Measurements from ENCODE around the gene CNDP2.
A peak's percentile ranks its signal among the peaks of the same experiment; 100 is the strongest.

Gene CNDP2

GRCh38 chr18:74546751-74547530, 50.8 kb downstream of the CNDP2 start:
- no peak overlapping the region for H2BK120ac ChIP-seq (ENCODE audit: low read depth, low read length)
- no peak overlapping the region for H2BK15ac ChIP-seq (replicated peaks; ENCODE audit: low read depth)
- no peak overlapping the region for H3K4me3 ChIP-seq (ENCODE audit: low read length)
- H3K27me3 ChIP-seq (ENCODE audit: insufficient read depth, low read length, poor library complexity) = no peaks in the 10 kb centered on the region
- H4K8ac ChIP-seq (ENCODE audit: low read depth, low read length) = no peak overlapping the region
- no peak overlapping the region for H3K4ac ChIP-seq (ENCODE audit: low read depth, low read length)
- no peak overlapping the region for H3K23ac ChIP-seq (ENCODE audit: low read length)
- no peak for DNase-seq
- H3K56ac ChIP-seq (ENCODE audit: low read length) = no peak overlapping the region
- H3K27ac ChIP-seq (ENCODE audit: low read depth, low read length) = no peak overlapping the region
- H3K4me1 ChIP-seq (ENCODE audit: control insufficient read depth, low read depth, low read length) = no peaks in the 10 kb centered on the region
- H3K79me2 ChIP-seq (ENCODE audit: control insufficient read depth, insufficient read depth, low read length) = no peaks in the 10 kb centered on the region
- no peaks in the 10 kb centered on the region for H3K79me1 ChIP-seq (ENCODE audit: low read length)
- no peak overlapping the region for H3K9ac ChIP-seq (ENCODE audit: low read length)
- H3K18ac ChIP-seq (ENCODE audit: low read length) = no peak overlapping the region
- H3K4me2 ChIP-seq (ENCODE audit: low read length) = no peak overlapping the region
- no peaks in the 10 kb centered on the region for H3K36me3 ChIP-seq (ENCODE audit: control insufficient read depth, insufficient read depth, low read length)
- H2AK5ac ChIP-seq (ENCODE audit: low read length) = no peak overlapping the region
- whole genome bisulfite sequencing (ENCODE audit: extremely low coverage, insufficient coverage, low lambda C conversion rate) = no CpG with 5 or more reads among the region's 9 CpGs
- H2BK5ac ChIP-seq (ENCODE audit: low read length) = no peak overlapping the region
- no peak overlapping the region for H4K5ac ChIP-seq (ENCODE audit: low read length)

DNA sequence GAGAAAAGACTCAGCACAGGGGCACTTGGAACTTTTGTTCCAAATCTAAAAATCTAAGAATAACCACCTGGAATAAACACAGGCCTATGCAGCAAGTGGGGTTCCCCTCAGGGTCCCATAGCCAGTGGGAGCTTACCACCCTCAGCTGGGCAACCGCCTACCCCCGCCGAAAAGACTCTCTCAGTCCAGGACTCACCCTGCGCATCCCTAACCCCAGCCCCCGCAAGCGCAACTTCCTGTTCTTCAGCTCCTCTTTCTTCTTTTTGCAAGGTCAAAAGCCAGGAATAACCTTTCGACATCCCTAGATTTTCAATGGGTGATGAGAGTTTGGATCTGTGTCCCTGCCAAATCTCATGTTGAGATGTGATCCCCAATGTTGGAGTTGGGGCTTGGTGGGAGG, 51.7 kb downstream of the CNDP2 start:
- H4K8ac ChIP-seq (ENCODE audit: low read depth, low read length) = no peak overlapping the region
- H2BK5ac ChIP-seq (ENCODE audit: low read length) = no peak overlapping the region
- no peak overlapping the region for H2AK5ac ChIP-seq (ENCODE audit: low read length)
- H3K4ac ChIP-seq (ENCODE audit: low read depth, low read length) = no peak overlapping the region
- H3K79me1 ChIP-seq (ENCODE audit: low read length) = no peaks in the 10 kb centered on the region
- no peak for DNase-seq
- H3K4me1 ChIP-seq (ENCODE audit: control insufficient read depth, low read depth, low read length) = no peaks in the 10 kb centered on the region
- WGBS (ENCODE audit: extremely low coverage, insufficient coverage, low lambda C conversion rate) = no CpG with 5 or more reads among the region's 7 CpGs
- no peak overlapping the region for H2BK120ac ChIP-seq (ENCODE audit: low read depth, low read length)
- H2BK15ac ChIP-seq (replicated peaks; ENCODE audit: low read depth) = no peak overlapping the region
- H3K4me3 ChIP-seq (ENCODE audit: low read length) = no peak overlapping the region
- H3K9ac ChIP-seq (ENCODE audit: low read length) = no peak overlapping the region
- no peaks in the 10 kb centered on the region for H3K27me3 ChIP-seq (ENCODE audit: insufficient read depth, low read length, poor library complexity)
- H3K4me2 ChIP-seq (ENCODE audit: low read length) = no peak overlapping the region
- no peaks in the 10 kb centered on the region for H3K36me3 ChIP-seq (ENCODE audit: control insufficient read depth, insufficient read depth, low read length)
- no peak overlapping the region for H3K56ac ChIP-seq (ENCODE audit: low read length)
- no peak overlapping the region for H3K27ac ChIP-seq (ENCODE audit: low read depth, low read length)
- H3K23ac ChIP-seq (ENCODE audit: low read length) = no peak overlapping the region
- no peaks in the 10 kb centered on the region for H3K79me2 ChIP-seq (ENCODE audit: control insufficient read depth, insufficient read depth, low read length)
- no peak overlapping the region for H3K18ac ChIP-seq (ENCODE audit: low read length)
- H4K5ac ChIP-seq (ENCODE audit: low read length) = no peak overlapping the region

DNA sequence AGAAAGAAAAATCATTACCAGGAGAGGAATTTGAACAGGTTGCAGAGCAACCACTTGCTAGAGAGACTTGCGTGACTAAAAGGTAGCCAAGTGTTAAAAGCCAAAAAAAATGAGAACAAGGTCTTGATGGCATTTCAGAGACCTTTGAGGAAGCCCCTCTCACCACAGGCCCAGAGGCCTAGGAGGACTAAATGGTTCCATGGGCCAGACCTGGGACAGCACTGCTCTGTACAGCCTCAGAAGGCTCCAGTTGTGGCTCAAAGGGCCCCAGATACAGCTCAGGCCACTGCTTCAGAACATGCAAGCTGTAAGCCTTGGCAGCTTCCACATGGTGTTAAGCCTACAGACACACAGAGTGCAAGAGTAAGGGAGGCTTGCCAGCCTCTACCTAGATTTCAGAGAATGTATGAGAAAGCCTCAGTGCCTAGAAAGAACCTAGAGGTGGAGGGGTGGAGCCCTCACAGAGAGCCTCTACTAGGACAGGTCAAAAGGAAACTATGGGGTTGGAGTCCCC, 53.5 kb downstream of the CNDP2 start:
- Histone ChIP-seq H4K5ac (ENCODE audit: low read length) (no peak overlapping the region), H2BK15ac (replicated peaks; ENCODE audit: low read depth) (no peak overlapping the region), H3K79me1 (ENCODE audit: low read length) (no peaks in the 10 kb centered on the region), H2AK5ac (ENCODE audit: low read length) (no peak overlapping the region), H3K79me2 (ENCODE audit: control insufficient read depth, insufficient read depth, low read length) (no peaks in the 10 kb centered on the region), H3K9ac (ENCODE audit: low read length) (no peak overlapping the region), H3K4ac (ENCODE audit: low read depth, low read length) (no peak overlapping the region), H3K27ac (ENCODE audit: low read depth, low read length) (no peak overlapping the region), H3K4me2 (ENCODE audit: low read length) (no peak overlapping the region), H3K4me3 (ENCODE audit: low read length) (no peak overlapping the region), H2BK5ac (ENCODE audit: low read length) (no peak overlapping the region), H4K8ac (ENCODE audit: low read depth, low read length) (no peak overlapping the region), H3K56ac (ENCODE audit: low read length) (no peak overlapping the region), H2BK120ac (ENCODE audit: low read depth, low read length) (no peak overlapping the region), H3K23ac (ENCODE audit: low read length) (no peak overlapping the region), H3K18ac (ENCODE audit: low read length) (no peak overlapping the region), H3K27me3 (ENCODE audit: insufficient read depth, low read length, poor library complexity) (no peaks in the 10 kb centered on the region), H3K4me1 (ENCODE audit: control insufficient read depth, low read depth, low read length) (no peaks in the 10 kb centered on the region), H3K36me3 (ENCODE audit: control insufficient read depth, insufficient read depth, low read length) (no peaks in the 10 kb centered on the region)
- WGBS (ENCODE audit: extremely low coverage, insufficient coverage, low lambda C conversion rate) = no CpG with 5 or more reads among the region's 1 CpG
- DNase-seq = peak; percentile 35

GRCh38 chr18:74550886-74551285, 54.7 kb downstream of the CNDP2 start:
- Histone ChIP-seq H3K79me2 (ENCODE audit: control insufficient read depth, insufficient read depth, low read length) (no peaks in the 10 kb centered on the region), H3K4me2 (ENCODE audit: low read length) (no peak overlapping the region), H4K8ac (ENCODE audit: low read depth, low read length) (no peak overlapping the region), H2AK5ac (ENCODE audit: low read length) (no peak overlapping the region), H4K5ac (ENCODE audit: low read length) (no peak overlapping the region), H3K4ac (ENCODE audit: low read depth, low read length) (no peak overlapping the region), H2BK5ac (ENCODE audit: low read length) (no peak overlapping the region), H3K9ac (ENCODE audit: low read length) (no peak overlapping the region), H3K4me3 (ENCODE audit: low read length) (no peak overlapping the region), H3K27ac (ENCODE audit: low read depth, low read length) (no peak overlapping the region), H3K4me1 (ENCODE audit: control insufficient read depth, low read depth, low read length) (no peaks in the 10 kb centered on the region), H3K56ac (ENCODE audit: low read length) (no peak overlapping the region), H3K79me1 (ENCODE audit: low read length) (no peaks in the 10 kb centered on the region), H2BK120ac (ENCODE audit: low read depth, low read length) (no peak overlapping the region), H2BK15ac (replicated peaks; ENCODE audit: low read depth) (no peak overlapping the region), H3K18ac (ENCODE audit: low read length) (no peak overlapping the region), H3K36me3 (ENCODE audit: control insufficient read depth, insufficient read depth, low read length) (no peaks in the 10 kb centered on the region), H3K23ac (ENCODE audit: low read length) (no peak overlapping the region), H3K27me3 (ENCODE audit: insufficient read depth, low read length, poor library complexity) (no peaks in the 10 kb centered on the region)
- WGBS (ENCODE audit: extremely low coverage, insufficient coverage, low lambda C conversion rate) = no CpG with 5 or more reads among the region's 6 CpGs
- no peak for DNase-seq

GRCh38 chr18:74551452-74551851, 55.3 kb downstream of the CNDP2 start:
- H2BK120ac ChIP-seq (ENCODE audit: low read depth, low read length) = no peak overlapping the region
- H3K4ac ChIP-seq (ENCODE audit: low read depth, low read length) = no peak overlapping the region
- H3K18ac ChIP-seq (ENCODE audit: low read length) = no peak overlapping the region
- no peak overlapping the region for H3K4me2 ChIP-seq (ENCODE audit: low read length)
- H2AK5ac ChIP-seq (ENCODE audit: low read length) = no peak overlapping the region
- no peak overlapping the region for H4K8ac ChIP-seq (ENCODE audit: low read depth, low read length)
- H3K56ac ChIP-seq (ENCODE audit: low read length) = no peak overlapping the region
- no peak overlapping the region for H3K4me3 ChIP-seq (ENCODE audit: low read length)
- H2BK5ac ChIP-seq (ENCODE audit: low read length) = no peak overlapping the region
- no peaks in the 10 kb centered on the region for H3K79me1 ChIP-seq (ENCODE audit: low read length)
- WGBS (ENCODE audit: extremely low coverage, insufficient coverage, low lambda C conversion rate) = no CpG with 5 or more reads among the region's 3 CpGs
- H2BK15ac ChIP-seq (replicated peaks; ENCODE audit: low read depth) = no peak overlapping the region
- no peak overlapping the region for H4K5ac ChIP-seq (ENCODE audit: low read length)
- H3K4me1 ChIP-seq (ENCODE audit: control insufficient read depth, low read depth, low read length) = no peaks in the 10 kb centered on the region
- no peaks in the 10 kb centered on the region for H3K36me3 ChIP-seq (ENCODE audit: control insufficient read depth, insufficient read depth, low read length)
- no peak overlapping the region for H3K27ac ChIP-seq (ENCODE audit: low read depth, low read length)
- H3K9ac ChIP-seq (ENCODE audit: low read length) = no peak overlapping the region
- H3K79me2 ChIP-seq (ENCODE audit: control insufficient read depth, insufficient read depth, low read length) = no peaks in the 10 kb centered on the region
- no peak for DNase-seq
- H3K23ac ChIP-seq (ENCODE audit: low read length) = no peak overlapping the region
- H3K27me3 ChIP-seq (ENCODE audit: insufficient read depth, low read length, poor library complexity) = no peaks in the 10 kb centered on the region

Data from mesendoderm (in vitro differentiated cells).